Hepatocyte (in vitro differentiated cells): ENCODE data around the gene PITPNC1. TPM values are rescaled to one million over a fixed set of nuclear protein-coding genes. Genes with fewer than 3 reads are reported as not detected.

Source experiments
- DNase-seq: peaks from one replicate; pipeline ENCODE4 v3.0.0-alpha.2; 2016; ENCODE audit warnings: low spot score
- H2AFZ ChIP-seq: fragments of 200-600 bp; sonication (generic); 2 replicates; pipeline ENCODE4 v1.6.0; 2016; ENCODE audit warnings: antibody characterized with exemption, mild to moderate bottlenecking
- H3K27ac ChIP-seq: fragments of 200-600 bp; sonication (generic); 2 replicates; pipeline ENCODE4 v1.5.1; 2016; ENCODE audit warnings: mild to moderate bottlenecking
- H3K27me3 ChIP-seq: fragments of 200-600 bp; sonication (generic); 2 replicates; pipeline ENCODE4 v1.6.1; 2016
- H3K36me3 ChIP-seq: fragments of 200-600 bp; sonication (generic); replicated peaks from 2 replicates; pipeline ENCODE4 v1.5.1; 2016; ENCODE audit warnings: low read depth; ENCODE audit not compliant: insufficient read depth
- H3K4me1 ChIP-seq: fragments of 200-600 bp; sonication (generic); 2 replicates; pipeline ENCODE4 v1.5.1; 2016; ENCODE audit warnings: mild to moderate bottlenecking, moderate library complexity; ENCODE audit not compliant: insufficient read depth
- H3K4me2 ChIP-seq: fragments of 200-600 bp; sonication (generic); 2 replicates; pipeline ENCODE4 v1.6.0; 2016
- H3K4me3 ChIP-seq: fragments of 200-600 bp; sonication (generic); 2 replicates; pipeline ENCODE4 v1.5.1; 2016; ENCODE audit warnings: mild to moderate bottlenecking
- H3K79me2 ChIP-seq: fragments of 200-600 bp; sonication (generic); 2 replicates; pipeline ENCODE4 v1.6.0; 2017; ENCODE audit warnings: mild to moderate bottlenecking
- H3K9me2 ChIP-seq: fragments of 200-600 bp; sonication (generic); replicated peaks from 2 replicates; pipeline ENCODE4 v1.6.0; 2017; ENCODE audit warnings: mild to moderate bottlenecking; ENCODE audit not compliant: insufficient read depth
- H3K9me3 ChIP-seq: fragments of 200-600 bp; sonication (generic); 2 replicates; pipeline ENCODE4 v1.5.1; 2016; ENCODE audit warnings: low read depth, mild to moderate bottlenecking
- H4K20me1 ChIP-seq: fragments of 200-600 bp; sonication (generic); 2 replicates; pipeline ENCODE4 v1.6.0; 2016; ENCODE audit warnings: mild to moderate bottlenecking; ENCODE audit not compliant: insufficient read depth, poor library complexity, severe bottlenecking
- CTCF ChIP-seq: fragments of 200-600 bp; sonication (generic); IDR thresholded peaks from 2 replicates; pipeline ENCODE4 v1.5.1; 2016; ENCODE audit warnings: antibody characterized with exemption, mild to moderate bottlenecking; ENCODE audit not compliant: poor library complexity
- EZH2 ChIP-seq: fragments of 200-600 bp; sonication (generic); IDR thresholded peaks from 2 replicates; pipeline ENCODE4 v1.6.1; 2016; ENCODE audit warnings: antibody characterized with exemption, mild to moderate bottlenecking, borderline replicate concordance
- EZH2phosphoT487 ChIP-seq: fragments of 200-600 bp; sonication (generic); IDR thresholded peaks from one replicate; pipeline ENCODE4 v1.6.1; 2018; ENCODE audit warnings: antibody characterized with exemption, mild to moderate bottlenecking, low read depth, moderate library complexity; ENCODE audit not compliant: unreplicated experiment, severe bottlenecking
- WGBS: methylation state at CpG from one replicate; pipeline ENCODE4 v1.1.6; 2016; ENCODE audit warnings: low lambda C conversion rate; ENCODE audit errors: missing lambda C conversion rate; 5-methylcytosine and 5-hydroxymethylcytosine counted together
- polyA plus RNA-seq: library from polyadenylated mRNA; unstranded; fragments of >200 nt; fragmentation: Nextera tagmentation; extraction: Ambion mirVana; gene quantifications from 2 replicates; pipeline ENCODE4 v1.2.1, GENCODE V29; 2016
- total RNA-seq: library from RNA; depleted of rRNA; stranded (reverse); fragments of >200 nt; gene quantifications from 2 replicates; pipeline ENCODE4 v1.2.3, GENCODE V29; 2014

The PITPNC1 gene
- total and polyA plus RNA-seq, 2 experiments from 2014 or later = 4.6 to 8.1 TPM

GRCh38 chr17:67449065-67449464 lies 72.0 kb downstream of the PITPNC1 start:
- Histone ChIP-seq H3K79me2 (no peaks in the 10 kb centered on the region), H4K20me1 (no peaks in the 10 kb centered on the region), H3K4me2 (no peak overlapping the region), H3K27ac (no peak overlapping the region), H3K9me3 (no peaks in the 10 kb centered on the region), H3K27me3 (no peaks in the 10 kb centered on the region), H3K4me3 (no peak overlapping the region), H3K4me1 (no peaks in the 10 kb centered on the region), H3K36me3 (no peaks in the 10 kb centered on the region), H2AFZ (no peak overlapping the region), H3K9me2 (no peaks in the 10 kb centered on the region)
- no peak for TF ChIP-seq EZH2phosphoT487
- TF ChIP-seq EZH2 = no peak
- TF ChIP-seq CTCF = no peak
- WGBS = 76% methylated on average over 6 of the region's 6 CpGs
- DNase-seq = no peak

- no peak overlapping the region for H3K4me3 ChIP-seq
- no peaks in the 10 kb centered on the region for H3K9me2 ChIP-seq
- 96% methylated on average over 16 of the region's 16 CpGs for WGBS
- H3K4me1 ChIP-seq = no peaks in the 10 kb centered on the region
- DNase-seq = no peak
- H3K9me3 ChIP-seq = no peaks in the 10 kb centered on the region
- no peaks in the 10 kb centered on the region for H3K27me3 ChIP-seq
- H3K27ac ChIP-seq = no peak overlapping the region
- H3K79me2 ChIP-seq = no peaks in the 10 kb centered on the region
- H3K4me2 ChIP-seq = no peak overlapping the region
- H3K36me3 ChIP-seq = no peaks in the 10 kb centered on the region
- H2AFZ ChIP-seq = no peak overlapping the region
- TF ChIP-seq EZH2phosphoT487 (no peak), CTCF (no peak), EZH2 (no peak)
- no peaks in the 10 kb centered on the region for H4K20me1 ChIP-seq
These were observed 73.0 kb downstream of the PITPNC1 start for GRCh38 chr17:67449845-67450755.

- 92% methylated on average over 10 of the region's 10 CpGs for WGBS
- Histone ChIP-seq H2AFZ (no peak overlapping the region), H3K36me3 (no peaks in the 10 kb centered on the region), H3K4me2 (no peak overlapping the region), H3K27ac (no peak overlapping the region), H3K9me3 (no peaks in the 10 kb centered on the region), H3K27me3 (no peaks in the 10 kb centered on the region), H3K9me2 (no peaks in the 10 kb centered on the region), H3K4me3 (no peak overlapping the region), H3K79me2 (no peaks in the 10 kb centered on the region), H3K4me1 (no peaks in the 10 kb centered on the region), H4K20me1 (no peaks in the 10 kb centered on the region)
- no peak for DNase-seq
- no peak for TF ChIP-seq CTCF
- no peak for TF ChIP-seq EZH2
- no peak for TF ChIP-seq EZH2phosphoT487
These were observed 75.8 kb downstream of the PITPNC1 start for GRCh38 chr17:67452681-67453554.
